GM23338 (cell line): ENCODE measurements around the gene FAM131B. TPM values are rescaled to one million over a fixed set of nuclear protein-coding genes. Genes with fewer than 3 reads are reported as not detected.

ENCODE experiments used
- ATAC-seq: fragments of 200-7000 bp; cut with Tn5 transposase; 3 replicates; pipeline ENCODE4 v1.9.1; 2020
- DNase-seq: peaks from one replicate; pipeline ENCODE4 v3.0.0-alpha.2; 2015; ENCODE audit warnings: low spot score
- H2AFZ ChIP-seq: fragments of 200-600 bp; sonication (generic); 2 replicates; pipeline ENCODE4 v1.8.0; 2016; ENCODE audit warnings: antibody characterized with exemption, mild to moderate bottlenecking, moderate library complexity
- H3F3A ChIP-seq: fragments of 200-600 bp; sonication (generic); replicated peaks from 2 replicates; pipeline ENCODE4 v1.8.0; 2017; ENCODE audit warnings: antibody characterized with exemption, mixed run types, low read depth
- H3K27ac ChIP-seq: fragments of 200-600 bp; sonication (generic); 2 replicates; pipeline ENCODE4 v1.6.1; 2016; ENCODE audit warnings: low read depth
- H3K27me3 ChIP-seq: fragments of 200-600 bp; sonication (generic); 2 replicates; pipeline ENCODE4 v1.8.0; 2016; ENCODE audit warnings: mild to moderate bottlenecking, mixed run types, moderate library complexity; ENCODE audit not compliant: insufficient read depth
- H3K36me3 ChIP-seq: fragments of 200-600 bp; sonication (generic); 2 replicates; pipeline ENCODE4 v1.8.0; 2016; ENCODE audit warnings: mild to moderate bottlenecking; ENCODE audit not compliant: insufficient read depth
- H3K4me1 ChIP-seq: fragments of 200-600 bp; sonication (generic); 2 replicates; pipeline ENCODE4 v1.8.0; 2016; ENCODE audit warnings: mild to moderate bottlenecking, moderate library complexity; ENCODE audit not compliant: insufficient read depth
- H3K4me2 ChIP-seq: fragments of 200-600 bp; sonication (generic); 2 replicates; pipeline ENCODE4 v1.7.1; 2017; ENCODE audit warnings: mixed run types
- H3K4me3 ChIP-seq: fragments of 200-600 bp; sonication (generic); 2 replicates; pipeline ENCODE4 v1.6.1; 2016; ENCODE audit warnings: mixed run types
- H3K79me2 ChIP-seq: fragments of 200-600 bp; sonication (generic); replicated peaks from 2 replicates; pipeline ENCODE4 v1.8.0; 2017; ENCODE audit warnings: mild to moderate bottlenecking; ENCODE audit not compliant: insufficient read depth
- H3K9me2 ChIP-seq: fragments of 200-600 bp; sonication (generic); 2 replicates; pipeline ENCODE4 v1.8.0; 2017; ENCODE audit not compliant: insufficient read depth
- H4K20me1 ChIP-seq: fragments of 200-600 bp; sonication (generic); replicated peaks from 2 replicates; pipeline ENCODE4 v1.8.0; 2017; ENCODE audit warnings: mild to moderate bottlenecking; ENCODE audit not compliant: insufficient read depth
- H3K27ac Mint-ChIP-seq: 2 replicates; pipeline ENCODE4 v1.8.0; 2020; ENCODE audit warnings: inconsistent platforms, mild to moderate bottlenecking, moderate library complexity, mixed read lengths
- H3K27me3 Mint-ChIP-seq: 3 replicates; pipeline ENCODE4 v1.8.0; 2022; ENCODE audit warnings: low read depth, mild to moderate bottlenecking, moderate library complexity, mixed read lengths, inconsistent platforms; ENCODE audit not compliant: insufficient read depth, poor library complexity
- H3K36me3 Mint-ChIP-seq: 3 replicates; pipeline ENCODE4 v1.8.0; 2021; ENCODE audit warnings: low read depth, mild to moderate bottlenecking, inconsistent platforms, moderate library complexity, mixed read lengths
- H3K4me1 Mint-ChIP-seq: 3 replicates; pipeline ENCODE4 v1.8.0; 2020; ENCODE audit warnings: mild to moderate bottlenecking, inconsistent platforms, mixed read lengths
- H3K4me3 Mint-ChIP-seq: 3 replicates; pipeline ENCODE4 v1.8.0; 2021; ENCODE audit warnings: moderate library complexity, mild to moderate bottlenecking, inconsistent platforms, mixed read lengths
- H3K9me3 Mint-ChIP-seq: 3 replicates; pipeline ENCODE4 v1.8.0; 2020; ENCODE audit warnings: moderate library complexity, mild to moderate bottlenecking, inconsistent platforms, mixed read lengths
- CREB1 ChIP-seq: fragments of 250-450 bp; sonication (Bioruptor Pico); IDR thresholded peaks from 2 replicates; pipeline ENCODE4 v1.5.0; 2020; ENCODE audit warnings: low read depth, mild to moderate bottlenecking, moderate library complexity
- ETS1 ChIP-seq: IDR thresholded peaks from 2 replicates; pipeline ENCODE4 v1.6.1; 2016; ENCODE audit warnings: antibody characterized with exemption
- EZH2phosphoT487 ChIP-seq: fragments of 200-600 bp; sonication (generic); IDR thresholded peaks from one replicate; pipeline ENCODE4 v1.8.1; 2018; ENCODE audit warnings: antibody characterized with exemption; ENCODE audit not compliant: unreplicated experiment
- JUNB ChIP-seq: IDR thresholded peaks from one replicate; pipeline ENCODE4 v1.6.1; 2016; ENCODE audit warnings: antibody characterized with exemption; ENCODE audit not compliant: unreplicated experiment
- NANOG ChIP-seq: IDR thresholded peaks from 2 replicates; pipeline ENCODE4 v1.6.1; 2016; ENCODE audit warnings: antibody characterized with exemption, borderline replicate concordance
- STAT1 ChIP-seq: IDR thresholded peaks from one replicate; pipeline ENCODE4 v1.6.1; 2016; ENCODE audit warnings: antibody characterized with exemption; ENCODE audit not compliant: unreplicated experiment
- ZNF114 ChIP-seq: fragments of 250-450 bp; sonication (Bioruptor Pico); IDR thresholded peaks from 2 replicates; pipeline ENCODE4 v1.5.0; 2020; ENCODE audit warnings: mild to moderate bottlenecking, moderate library complexity
- ZNF331 ChIP-seq: fragments of 250-450 bp; sonication (Bioruptor Pico); IDR thresholded peaks from 2 replicates; pipeline ENCODE4 v1.5.0; 2020; ENCODE audit warnings: low read depth, mild to moderate bottlenecking, moderate library complexity
- polyA plus RNA-seq: library from polyadenylated mRNA; unstranded; fragments of >200 nt; fragmentation: Nextera tagmentation; extraction: Ambion mirVana; gene quantifications from 2 replicates; pipeline ENCODE4 v1.2.1, GENCODE V29; 2016
- total RNA-seq: library from RNA; depleted of rRNA; stranded (reverse); fragments of >200 nt; shearing (Covaris generic); gene quantifications from 2 replicates; pipeline ENCODE4 v1.2.3, GENCODE V29; 2014
- TF ChIP-seq, protein P1 (sequence below), 2 experiments: fragments of 200-600 bp in 1 of 2; sonication (generic) in 1 of 2; conservative IDR thresholded peaks; 2 replicates each; pipeline versions ENCODE4 v1.5.1 to v1.6.1; 2016 to 2017; ENCODE audit warnings: antibody characterized with exemption in 2 of 2, low read depth in 2 of 2, mild to moderate bottlenecking in 2 of 2, moderate library complexity in 1 of 2
- TF ChIP-seq, protein P2 (sequence below): IDR thresholded peaks from one replicate; pipeline ENCODE4 v1.6.1; 2018; ENCODE audit warnings: antibody characterized with exemption; ENCODE audit not compliant: unreplicated experiment
- TF ChIP-seq, protein P3 (sequence below): fragments of 250-450 bp; sonication (Bioruptor Pico); IDR thresholded peaks from 2 replicates; pipeline ENCODE4 v1.5.0; 2020; ENCODE audit warnings: mild to moderate bottlenecking, moderate library complexity

The FAM131B gene
- total and polyA plus RNA-seq, 2 experiments from 2014 or later = 4.7 to 30.2 TPM

- TF ChIP-seq, protein P1, sequence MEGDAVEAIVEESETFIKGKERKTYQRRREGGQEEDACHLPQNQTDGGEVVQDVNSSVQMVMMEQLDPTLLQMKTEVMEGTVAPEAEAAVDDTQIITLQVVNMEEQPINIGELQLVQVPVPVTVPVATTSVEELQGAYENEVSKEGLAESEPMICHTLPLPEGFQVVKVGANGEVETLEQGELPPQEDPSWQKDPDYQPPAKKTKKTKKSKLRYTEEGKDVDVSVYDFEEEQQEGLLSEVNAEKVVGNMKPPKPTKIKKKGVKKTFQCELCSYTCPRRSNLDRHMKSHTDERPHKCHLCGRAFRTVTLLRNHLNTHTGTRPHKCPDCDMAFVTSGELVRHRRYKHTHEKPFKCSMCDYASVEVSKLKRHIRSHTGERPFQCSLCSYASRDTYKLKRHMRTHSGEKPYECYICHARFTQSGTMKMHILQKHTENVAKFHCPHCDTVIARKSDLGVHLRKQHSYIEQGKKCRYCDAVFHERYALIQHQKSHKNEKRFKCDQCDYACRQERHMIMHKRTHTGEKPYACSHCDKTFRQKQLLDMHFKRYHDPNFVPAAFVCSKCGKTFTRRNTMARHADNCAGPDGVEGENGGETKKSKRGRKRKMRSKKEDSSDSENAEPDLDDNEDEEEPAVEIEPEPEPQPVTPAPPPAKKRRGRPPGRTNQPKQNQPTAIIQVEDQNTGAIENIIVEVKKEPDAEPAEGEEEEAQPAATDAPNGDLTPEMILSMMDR (conservative IDR thresholded peaks at IDR 0.05; ENCODE audit: low read depth in 2 of 2) = no peak
- no peak for TF ChIP-seq JUNB
- no peak for TF ChIP-seq CREB1
- TF ChIP-seq ETS1 = no peak
- no peak for TF ChIP-seq ZNF114
- TF ChIP-seq, protein P2, sequence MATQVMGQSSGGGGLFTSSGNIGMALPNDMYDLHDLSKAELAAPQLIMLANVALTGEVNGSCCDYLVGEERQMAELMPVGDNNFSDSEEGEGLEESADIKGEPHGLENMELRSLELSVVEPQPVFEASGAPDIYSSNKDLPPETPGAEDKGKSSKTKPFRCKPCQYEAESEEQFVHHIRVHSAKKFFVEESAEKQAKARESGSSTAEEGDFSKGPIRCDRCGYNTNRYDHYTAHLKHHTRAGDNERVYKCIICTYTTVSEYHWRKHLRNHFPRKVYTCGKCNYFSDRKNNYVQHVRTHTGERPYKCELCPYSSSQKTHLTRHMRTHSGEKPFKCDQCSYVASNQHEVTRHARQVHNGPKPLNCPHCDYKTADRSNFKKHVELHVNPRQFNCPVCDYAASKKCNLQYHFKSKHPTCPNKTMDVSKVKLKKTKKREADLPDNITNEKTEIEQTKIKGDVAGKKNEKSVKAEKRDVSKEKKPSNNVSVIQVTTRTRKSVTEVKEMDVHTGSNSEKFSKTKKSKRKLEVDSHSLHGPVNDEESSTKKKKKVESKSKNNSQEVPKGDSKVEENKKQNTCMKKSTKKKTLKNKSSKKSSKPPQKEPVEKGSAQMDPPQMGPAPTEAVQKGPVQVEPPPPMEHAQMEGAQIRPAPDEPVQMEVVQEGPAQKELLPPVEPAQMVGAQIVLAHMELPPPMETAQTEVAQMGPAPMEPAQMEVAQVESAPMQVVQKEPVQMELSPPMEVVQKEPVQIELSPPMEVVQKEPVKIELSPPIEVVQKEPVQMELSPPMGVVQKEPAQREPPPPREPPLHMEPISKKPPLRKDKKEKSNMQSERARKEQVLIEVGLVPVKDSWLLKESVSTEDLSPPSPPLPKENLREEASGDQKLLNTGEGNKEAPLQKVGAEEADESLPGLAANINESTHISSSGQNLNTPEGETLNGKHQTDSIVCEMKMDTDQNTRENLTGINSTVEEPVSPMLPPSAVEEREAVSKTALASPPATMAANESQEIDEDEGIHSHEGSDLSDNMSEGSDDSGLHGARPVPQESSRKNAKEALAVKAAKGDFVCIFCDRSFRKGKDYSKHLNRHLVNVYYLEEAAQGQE = no peak
- TF ChIP-seq NANOG = no peak
- no peak for TF ChIP-seq ZNF331 (CRISPR knock-in tag)
- TF ChIP-seq STAT1 = no peak
These were observed 46.0 kb downstream of the FAM131B start (continued) for GRCh38 chr7:143316492-143316891.

GRCh38 chr7:143315776-143316175 lies 46.7 kb downstream of the FAM131B start, which contains the start of gene CLCN1:
CLCN1 (plus strand) TSS chr7:143316111; CDS start chr7:143316213, 102 bp downstream.
- H3K9me2 ChIP-seq = no peaks in the 10 kb centered on the region
- Mint-ChIP-seq H3K4me1 (peaks cover 4% of the 10 kb centered on the region; the same call in 2 of the 3 replicates), H3K9me3 (no peaks in the 10 kb centered on the region; the same call in 2 of the 3 replicates), H3K4me3 (no peak within 1 kb of the TSS), H3K27me3 (peaks cover 11% of the 10 kb centered on the region), H3K27ac (no peak within 1 kb of the TSS), H3K36me3 (no peaks in the 10 kb centered on the region; the same call in 2 of the 3 replicates)
- H3K79me2 ChIP-seq = no peaks in the 10 kb centered on the region
- no peak for DNase-seq
- H3K4me2 ChIP-seq = no peak within 1 kb of the TSS
- no peaks in the 10 kb centered on the region for H3K27me3 ChIP-seq
- H3K36me3 ChIP-seq = no peaks in the 10 kb centered on the region
- no peak for ATAC-seq
- H2AFZ ChIP-seq = no peak within 1 kb of the TSS
- no peaks in the 10 kb centered on the region for H3F3A ChIP-seq
- H3K4me3 ChIP-seq = no peak within 1 kb of the TSS
- no peaks in the 10 kb centered on the region for H4K20me1 ChIP-seq
- no peaks in the 10 kb centered on the region for H3K4me1 ChIP-seq
- H3K27ac ChIP-seq = no peak within 1 kb of the TSS
- TF ChIP-seq ZNF331 (CRISPR knock-in tag) (no peak), CREB1 (no peak), EZH2phosphoT487 (no peak)
- TF ChIP-seq, protein P3, sequence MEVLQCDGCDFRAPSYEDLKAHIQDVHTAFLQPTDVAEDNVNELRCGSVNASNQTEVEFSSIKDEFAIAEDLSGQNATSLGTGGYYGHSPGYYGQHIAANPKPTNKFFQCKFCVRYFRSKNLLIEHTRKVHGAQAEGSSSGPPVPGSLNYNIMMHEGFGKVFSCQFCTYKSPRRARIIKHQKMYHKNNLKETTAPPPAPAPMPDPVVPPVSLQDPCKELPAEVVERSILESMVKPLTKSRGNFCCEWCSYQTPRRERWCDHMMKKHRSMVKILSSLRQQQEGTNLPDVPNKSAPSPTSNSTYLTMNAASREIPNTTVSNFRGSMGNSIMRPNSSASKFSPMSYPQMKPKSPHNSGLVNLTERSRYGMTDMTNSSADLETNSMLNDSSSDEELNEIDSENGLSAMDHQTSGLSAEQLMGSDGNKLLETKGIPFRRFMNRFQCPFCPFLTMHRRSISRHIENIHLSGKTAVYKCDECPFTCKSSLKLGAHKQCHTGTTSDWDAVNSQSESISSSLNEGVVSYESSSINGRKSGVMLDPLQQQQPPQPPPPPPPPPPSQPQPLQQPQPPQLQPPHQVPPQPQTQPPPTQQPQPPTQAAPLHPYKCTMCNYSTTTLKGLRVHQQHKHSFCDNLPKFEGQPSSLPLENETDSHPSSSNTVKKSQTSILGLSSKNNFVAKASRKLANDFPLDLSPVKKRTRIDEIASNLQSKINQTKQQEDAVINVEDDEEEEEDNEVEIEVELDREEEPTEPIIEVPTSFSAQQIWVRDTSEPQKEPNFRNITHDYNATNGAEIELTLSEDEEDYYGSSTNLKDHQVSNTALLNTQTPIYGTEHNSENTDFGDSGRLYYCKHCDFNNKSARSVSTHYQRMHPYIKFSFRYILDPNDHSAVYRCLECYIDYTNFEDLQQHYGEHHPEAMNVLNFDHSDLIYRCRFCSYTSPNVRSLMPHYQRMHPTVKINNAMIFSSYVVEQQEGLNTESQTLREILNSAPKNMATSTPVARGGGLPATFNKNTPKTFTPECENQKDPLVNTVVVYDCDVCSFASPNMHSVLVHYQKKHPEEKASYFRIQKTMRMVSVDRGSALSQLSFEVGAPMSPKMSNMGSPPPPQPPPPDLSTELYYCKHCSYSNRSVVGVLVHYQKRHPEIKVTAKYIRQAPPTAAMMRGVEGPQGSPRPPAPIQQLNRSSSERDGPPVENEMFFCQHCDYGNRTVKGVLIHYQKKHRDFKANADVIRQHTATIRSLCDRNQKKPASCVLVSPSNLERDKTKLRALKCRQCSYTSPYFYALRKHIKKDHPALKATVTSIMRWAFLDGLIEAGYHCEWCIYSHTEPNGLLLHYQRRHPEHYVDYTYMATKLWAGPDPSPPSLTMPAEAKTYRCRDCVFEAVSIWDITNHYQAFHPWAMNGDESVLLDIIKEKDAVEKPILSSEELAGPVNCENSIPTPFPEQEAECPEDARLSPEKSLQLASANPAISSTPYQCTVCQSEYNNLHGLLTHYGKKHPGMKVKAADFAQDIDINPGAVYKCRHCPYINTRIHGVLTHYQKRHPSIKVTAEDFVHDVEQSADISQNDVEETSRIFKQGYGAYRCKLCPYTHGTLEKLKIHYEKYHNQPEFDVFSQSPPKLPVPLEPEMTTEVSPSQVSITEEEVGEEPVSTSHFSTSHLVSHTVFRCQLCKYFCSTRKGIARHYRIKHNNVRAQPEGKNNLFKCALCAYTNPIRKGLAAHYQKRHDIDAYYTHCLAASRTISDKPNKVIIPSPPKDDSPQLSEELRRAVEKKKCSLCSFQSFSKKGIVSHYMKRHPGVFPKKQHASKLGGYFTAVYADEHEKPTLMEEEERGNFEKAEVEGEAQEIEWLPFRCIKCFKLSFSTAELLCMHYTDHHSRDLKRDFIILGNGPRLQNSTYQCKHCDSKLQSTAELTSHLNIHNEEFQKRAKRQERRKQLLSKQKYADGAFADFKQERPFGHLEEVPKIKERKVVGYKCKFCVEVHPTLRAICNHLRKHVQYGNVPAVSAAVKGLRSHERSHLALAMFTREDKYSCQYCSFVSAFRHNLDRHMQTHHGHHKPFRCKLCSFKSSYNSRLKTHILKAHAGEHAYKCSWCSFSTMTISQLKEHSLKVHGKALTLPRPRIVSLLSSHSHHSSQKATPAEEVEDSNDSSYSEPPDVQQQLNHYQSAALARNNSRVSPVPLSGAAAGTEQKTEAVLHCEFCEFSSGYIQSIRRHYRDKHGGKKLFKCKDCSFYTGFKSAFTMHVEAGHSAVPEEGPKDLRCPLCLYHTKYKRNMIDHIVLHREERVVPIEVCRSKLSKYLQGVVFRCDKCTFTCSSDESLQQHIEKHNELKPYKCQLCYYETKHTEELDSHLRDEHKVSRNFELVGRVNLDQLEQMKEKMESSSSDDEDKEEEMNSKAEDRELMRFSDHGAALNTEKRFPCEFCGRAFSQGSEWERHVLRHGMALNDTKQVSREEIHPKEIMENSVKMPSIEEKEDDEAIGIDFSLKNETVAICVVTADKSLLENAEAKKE (CRISPR knock-in tag) = no peak
- TF ChIP-seq, protein P1 (conservative IDR thresholded peaks at IDR 0.05; ENCODE audit: low read depth in 2 of 2) = no peak
